HG03378 (cell line): ENCODE data around the gene IBTK.
"Not testable (repeated sequence)": the region's sequence is repeated elsewhere in the genome, so short reads cannot be mapped to it uniquely, and the experiment has no call there.

Experiments
- ATAC-seq: cut with Tn5 transposase; IDR thresholded peaks from one replicate; pipeline ENCODE4 v1.9.1; 2021; ENCODE audit warnings: mild to moderate bottlenecking, moderate library complexity; ENCODE audit not compliant: unreplicated experiment

IBTK gene

DNA sequence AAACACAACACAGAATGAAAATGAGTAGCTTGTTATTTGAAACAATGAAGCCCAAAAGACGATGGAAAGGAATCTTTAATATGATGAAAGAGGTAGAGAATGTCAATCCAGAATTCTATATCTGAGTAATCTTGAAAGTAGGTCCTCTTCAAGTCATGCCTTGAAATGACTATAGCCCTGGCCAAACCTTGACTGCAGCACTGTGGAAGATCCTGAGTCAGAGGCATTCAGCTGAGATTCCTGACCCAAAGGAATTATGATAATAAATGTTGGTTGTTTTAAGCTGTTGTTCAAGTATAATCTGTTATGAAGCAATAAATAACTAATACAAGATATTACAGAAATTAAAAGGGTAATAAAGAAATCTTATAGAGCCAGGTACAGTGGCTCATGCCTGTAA is 64.8 kb downstream of the IBTK start:
- no peak for ATAC-seq

DNA sequence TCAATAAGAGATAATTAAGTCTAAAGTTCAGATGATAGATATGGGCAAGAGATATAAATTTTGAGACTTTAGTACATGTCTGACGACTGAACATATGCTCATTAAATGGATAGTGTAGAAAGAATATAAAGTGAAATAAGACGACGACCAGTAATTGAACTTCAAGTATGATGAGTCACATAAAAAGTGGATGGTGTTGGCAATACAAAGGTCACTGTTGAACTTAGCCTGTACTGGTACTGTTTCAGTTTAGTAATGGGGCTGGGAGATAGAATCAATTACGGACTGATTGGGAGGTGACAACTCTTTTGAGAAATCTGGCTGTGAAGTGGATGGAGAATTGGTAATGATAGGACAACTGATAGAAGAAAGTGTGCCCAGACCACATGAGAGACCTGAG is 68.1 kb downstream of the IBTK start:
- ATAC-seq = no peak

DNA sequence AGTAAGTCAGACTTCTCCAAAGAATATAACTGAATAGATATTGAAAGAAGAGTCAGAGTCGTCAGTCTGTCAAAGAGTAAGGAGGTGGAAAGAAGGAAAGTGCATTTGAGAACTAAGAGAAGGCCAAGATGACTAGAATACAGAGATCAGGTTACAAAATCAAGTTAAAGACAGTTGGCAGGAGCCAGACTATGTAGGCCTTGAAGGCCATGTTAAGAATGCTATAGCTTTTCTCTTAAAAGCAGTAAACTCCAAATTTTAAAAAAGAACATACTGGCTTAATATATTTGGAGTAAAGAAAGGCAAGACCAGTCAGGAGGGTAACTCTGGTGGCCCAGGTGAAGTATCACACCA is 68.8 kb downstream of the IBTK start:
- ATAC-seq = no peak

DNA sequence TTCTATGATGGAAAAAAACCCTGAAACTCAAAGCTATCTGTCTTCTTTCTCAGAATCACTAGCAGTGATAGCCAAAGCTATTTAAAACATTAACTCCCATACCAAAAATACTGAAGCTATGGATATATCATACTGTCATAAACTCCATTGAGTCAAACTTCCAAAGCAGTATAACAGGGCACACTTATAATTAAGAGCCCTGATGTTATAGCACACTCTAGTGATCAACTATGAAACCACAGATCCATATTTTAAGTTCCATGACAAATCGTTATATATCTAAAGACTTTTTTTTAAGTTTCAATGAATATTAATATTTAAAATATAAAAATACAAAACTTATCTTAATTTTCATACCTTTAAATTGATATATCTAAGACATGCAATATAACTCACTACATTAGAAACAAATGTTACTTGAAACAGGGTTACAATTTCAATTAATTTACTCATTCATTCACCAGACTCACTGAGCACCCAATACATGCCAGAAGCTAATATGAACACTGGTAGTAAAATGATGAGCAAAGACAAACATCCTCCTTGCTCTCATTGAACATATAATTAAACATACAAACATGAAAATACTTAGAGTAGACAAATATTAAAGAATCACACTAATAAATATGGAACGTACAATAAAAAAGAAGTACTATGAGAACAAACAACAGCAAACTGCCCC is 69.3 kb downstream of the IBTK start:
- no peak for ATAC-seq

DNA sequence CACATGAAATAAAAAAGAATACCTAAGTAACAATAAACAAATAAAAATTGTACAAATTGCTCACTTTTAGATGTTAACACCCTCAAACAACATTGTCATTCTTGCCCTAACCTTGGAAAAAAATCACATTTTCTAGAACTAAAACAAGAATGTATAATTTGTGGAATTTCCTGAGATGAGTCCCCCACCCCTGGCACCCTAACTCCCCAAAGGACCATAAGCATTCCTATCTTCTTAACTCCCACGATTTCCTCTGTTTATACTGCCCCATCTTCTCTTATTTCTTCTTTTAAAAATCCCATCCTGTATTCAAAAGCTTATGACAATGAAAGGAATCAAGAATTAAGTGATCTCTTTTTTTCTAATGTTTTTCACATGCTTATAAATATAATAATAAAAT is 70.9 kb downstream of the IBTK start:
- ATAC-seq = no peak

DNA sequence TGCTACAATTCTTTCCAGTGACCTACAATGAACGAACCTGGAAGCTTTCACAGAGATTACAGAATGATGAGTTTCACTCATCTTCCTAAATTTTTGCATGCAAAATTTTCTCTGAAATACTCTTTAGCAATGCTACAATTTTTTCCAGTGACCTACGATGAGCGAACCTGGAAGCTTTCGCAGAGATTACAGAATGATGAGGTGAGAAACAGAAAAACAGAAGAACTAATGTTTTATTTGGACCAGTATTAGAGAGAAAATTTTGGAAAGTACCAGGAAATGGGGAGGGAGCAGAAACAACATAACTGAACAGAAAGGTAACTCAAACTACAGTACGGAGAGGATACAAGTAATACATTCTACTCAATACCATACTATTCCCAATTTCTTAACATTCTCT is 75.0 kb downstream of the IBTK start:
- ATAC-seq = no peak

DNA sequence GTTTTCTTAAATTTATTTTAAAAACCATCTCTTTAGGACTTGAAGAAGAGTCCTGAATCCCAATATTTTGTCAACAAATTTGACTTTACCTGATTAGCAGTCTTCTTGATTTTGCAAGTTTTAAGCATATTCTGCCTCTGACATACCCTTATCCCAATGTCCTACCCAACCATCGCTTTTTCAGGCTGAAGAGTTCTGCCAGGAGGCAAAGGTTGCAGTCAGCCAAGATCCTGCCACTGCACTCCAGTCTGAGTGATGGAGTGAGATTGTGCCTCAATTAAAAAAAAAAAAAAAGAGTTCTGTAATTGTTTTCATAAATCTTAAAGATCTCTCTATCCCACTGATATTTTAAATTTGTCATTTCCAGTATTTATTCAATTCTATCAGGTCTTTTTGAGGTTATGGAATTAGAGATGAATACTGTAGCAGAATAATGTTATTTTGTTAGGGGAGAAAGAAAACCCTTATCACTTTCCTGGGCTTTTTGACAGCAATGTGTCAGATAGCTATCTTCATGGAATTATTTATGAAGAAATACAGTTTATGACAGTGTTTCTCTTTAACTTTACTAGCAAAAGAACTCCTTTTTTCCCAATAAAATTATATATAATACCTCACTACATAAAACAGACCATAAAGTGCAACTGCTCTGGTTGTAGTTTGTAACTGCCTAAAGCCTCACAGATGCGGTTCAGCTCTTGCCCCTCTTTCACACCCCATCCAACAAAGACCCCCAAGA is 78.2 kb downstream of the IBTK start:
- ATAC-seq = no peak

DNA sequence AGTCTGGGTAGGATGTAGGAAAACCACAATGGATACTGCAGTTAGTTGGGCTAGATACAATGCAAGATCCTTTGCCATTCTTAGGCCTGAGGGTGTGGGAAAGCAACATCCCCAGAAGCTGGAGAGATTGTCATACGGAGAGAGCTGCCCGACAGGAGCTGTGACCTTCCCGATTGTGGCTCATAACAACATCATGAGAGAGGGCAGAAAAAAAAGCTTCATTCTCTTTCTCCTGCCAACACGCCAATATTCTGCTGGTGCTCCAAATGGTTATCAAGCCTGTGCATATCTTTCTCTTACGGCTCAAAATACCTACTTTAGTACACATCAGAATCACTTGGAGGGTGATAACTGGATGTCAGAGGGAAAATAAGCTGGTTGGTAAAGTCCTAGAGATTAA is 81.1 kb downstream of the IBTK start:
- no peak for ATAC-seq

DNA sequence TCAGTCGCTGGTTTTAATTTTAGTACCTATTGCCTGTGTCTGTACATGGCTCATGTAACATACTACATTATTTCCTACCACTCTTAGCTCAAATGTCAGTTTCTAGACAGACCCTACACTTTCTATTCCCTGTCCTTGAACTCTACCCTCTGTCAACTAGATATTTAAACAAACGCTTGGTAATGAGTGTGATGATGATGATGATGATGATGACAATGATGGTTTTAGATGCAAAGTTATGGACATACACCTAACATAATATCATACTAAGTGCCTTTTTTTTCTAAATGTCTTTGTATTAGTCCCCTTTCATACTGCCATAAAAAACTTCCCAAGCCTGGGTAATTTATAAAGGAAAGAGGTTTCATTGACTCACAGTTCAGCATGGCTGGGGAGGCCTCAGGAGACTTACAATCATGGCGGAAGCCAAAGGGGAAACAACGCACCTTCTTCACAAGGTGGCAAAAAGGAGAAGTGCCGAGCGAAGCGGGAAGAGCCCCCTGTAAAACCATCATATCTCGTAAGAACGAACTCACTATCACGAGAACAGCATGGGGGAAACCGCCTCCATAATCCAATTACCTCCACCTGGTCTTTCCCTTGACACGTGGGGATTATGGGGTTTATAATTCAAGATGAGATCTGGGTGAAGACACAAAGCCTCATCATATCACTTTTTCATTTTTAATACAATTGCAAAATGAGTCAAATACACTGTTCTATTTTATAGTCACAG is 87.1 kb downstream of the IBTK start:
- no peak for ATAC-seq

DNA sequence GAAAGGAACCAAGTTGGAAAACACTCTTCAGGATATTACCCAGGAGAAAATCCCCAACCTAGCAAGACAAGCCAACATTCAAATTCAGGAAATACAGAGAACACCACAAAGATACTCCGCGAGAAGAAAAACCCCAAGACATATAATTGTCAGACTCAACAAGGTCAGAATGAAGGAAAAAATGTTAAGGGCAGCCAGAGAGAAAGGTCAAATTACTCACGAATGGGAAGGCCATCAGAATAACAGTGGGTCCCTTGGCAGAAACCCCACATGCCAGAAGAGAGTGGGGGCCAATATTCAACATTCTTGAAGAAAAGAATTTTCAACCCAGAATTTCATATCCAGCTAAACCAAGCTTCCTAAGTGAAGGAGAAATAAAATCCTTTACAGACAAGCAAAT is 94.8 kb downstream of the IBTK start:
- ATAC-seq = not testable (repeated sequence)

DNA sequence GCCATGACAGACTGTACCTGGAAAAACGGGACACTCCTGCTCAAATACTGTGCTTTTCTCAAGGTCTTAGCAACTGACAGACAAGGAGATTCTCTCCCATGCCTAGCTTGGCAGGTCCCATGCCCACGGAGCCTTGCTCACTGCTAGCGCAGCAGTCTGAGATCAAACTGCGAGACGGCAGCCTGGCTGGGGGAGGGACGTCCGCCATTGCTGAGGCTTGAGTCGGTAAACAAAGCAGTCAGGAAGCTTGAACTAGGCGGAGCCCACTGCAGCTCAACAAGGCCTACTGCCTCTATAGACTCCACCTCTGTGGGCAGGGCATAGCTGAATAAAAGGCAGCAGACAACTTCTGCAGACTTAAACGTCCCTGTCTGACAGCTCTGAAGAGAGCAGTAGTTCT is 96.4 kb downstream of the IBTK start:
- not testable (repeated sequence) for ATAC-seq

DNA sequence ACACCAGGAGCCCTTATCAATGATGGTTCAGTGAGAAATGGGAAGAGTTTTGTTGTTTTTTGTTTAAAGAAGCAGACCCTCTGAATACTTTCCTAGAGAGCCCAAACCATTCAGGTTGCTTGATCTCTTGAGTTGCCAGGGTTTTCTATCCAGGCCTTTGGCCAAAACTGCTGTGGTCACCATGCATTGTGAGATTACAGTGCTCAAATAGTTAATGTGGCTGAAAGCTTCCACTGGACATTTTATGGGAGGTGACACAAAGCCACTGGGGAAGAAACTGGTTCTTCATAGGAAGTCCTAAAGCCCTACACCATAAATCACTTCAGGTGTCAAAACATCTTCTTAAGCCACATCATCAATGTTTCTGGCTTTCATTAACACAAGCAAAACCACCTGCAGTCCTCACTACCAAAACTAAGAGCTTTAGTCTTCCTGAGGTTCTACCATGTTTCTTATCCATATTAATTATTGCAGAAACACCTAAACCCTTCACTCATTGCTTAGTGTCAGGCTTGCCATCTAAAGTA is 101.6 kb downstream of the IBTK start:
- no peak for ATAC-seq

DNA sequence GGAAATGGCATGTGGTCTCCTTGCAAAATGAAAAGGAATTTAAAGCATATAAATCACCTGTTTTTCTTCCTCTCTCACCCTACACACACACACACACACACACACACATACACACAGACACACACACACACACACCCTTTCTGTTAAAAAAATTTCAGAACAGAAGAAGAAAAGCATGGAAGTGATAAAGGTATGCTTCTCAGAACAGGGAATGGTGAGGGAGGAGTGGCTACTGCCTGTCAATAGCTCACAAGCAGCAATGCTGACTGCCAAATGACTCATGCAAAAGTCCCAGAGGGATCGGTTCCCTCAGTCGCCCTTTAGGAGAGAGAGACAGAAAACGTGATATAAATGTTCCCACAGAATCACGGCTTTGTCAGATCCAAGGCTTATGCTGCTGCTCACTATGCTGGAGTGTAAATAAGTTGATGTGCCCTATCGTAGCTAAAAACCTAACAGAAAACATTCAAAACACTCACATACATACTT is 102.6 kb downstream of the IBTK start:
- no peak for ATAC-seq

DNA sequence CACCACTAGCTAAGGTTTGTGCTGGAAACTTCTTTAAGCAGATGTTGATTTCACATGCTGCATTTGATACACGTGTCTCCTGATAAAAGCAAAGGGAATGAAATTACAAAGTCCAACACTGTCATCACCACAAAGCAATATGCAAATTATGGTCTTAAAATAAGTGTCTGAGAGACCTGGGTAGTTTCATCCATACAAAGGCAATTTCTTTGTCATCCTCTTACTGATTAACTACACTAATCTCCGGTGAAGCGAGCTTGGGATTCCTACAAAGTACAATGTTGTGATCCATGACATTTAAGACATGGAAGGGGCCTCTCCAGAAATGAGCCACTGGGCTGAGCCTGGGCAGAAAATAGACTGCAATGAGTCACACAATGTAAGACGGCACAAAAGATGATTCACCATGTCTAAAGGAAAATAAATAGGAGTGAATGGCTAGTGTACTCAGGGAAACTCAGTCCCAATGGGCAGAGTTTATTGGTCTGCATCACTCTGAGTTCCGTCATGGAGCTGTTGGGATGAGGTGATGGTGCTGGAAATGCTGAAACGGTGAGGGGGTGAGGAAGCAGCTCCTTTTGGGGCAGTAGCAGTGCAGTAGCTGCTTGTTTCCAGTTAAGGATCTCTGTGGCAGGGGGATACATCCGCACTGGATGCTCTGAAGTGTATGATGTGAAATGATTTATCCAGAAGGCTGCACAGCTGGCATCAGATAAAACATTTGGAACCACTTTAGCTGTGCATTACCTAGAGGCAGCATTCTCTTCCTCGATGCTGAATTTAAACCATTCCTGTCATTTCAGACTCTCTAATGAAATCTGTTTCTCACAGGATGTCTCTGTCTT is 103.3 kb downstream of the IBTK start:
- peak; percentile 70 for ATAC-seq

DNA sequence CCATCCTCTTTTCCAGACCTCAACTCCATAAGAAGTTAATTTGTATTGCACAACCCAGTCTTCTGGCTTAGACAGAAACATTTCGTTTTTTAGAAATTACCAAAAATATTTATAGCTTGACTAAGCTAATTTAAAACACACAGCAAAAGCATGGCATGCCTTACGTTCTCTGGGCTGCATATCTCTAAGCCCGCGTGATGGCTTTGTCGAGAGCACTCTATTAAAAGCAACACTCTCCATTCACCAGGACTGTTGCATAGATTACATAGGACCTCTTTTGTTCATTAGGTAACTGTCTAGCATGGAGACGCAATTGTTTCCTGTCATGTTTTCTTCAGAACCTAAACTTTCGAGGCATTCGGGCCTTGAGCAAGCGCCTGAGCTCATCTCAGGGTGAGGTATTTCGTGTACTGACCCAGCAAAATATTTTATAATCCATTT is 104.5 kb downstream of the IBTK start:
- ATAC-seq = no peak

DNA sequence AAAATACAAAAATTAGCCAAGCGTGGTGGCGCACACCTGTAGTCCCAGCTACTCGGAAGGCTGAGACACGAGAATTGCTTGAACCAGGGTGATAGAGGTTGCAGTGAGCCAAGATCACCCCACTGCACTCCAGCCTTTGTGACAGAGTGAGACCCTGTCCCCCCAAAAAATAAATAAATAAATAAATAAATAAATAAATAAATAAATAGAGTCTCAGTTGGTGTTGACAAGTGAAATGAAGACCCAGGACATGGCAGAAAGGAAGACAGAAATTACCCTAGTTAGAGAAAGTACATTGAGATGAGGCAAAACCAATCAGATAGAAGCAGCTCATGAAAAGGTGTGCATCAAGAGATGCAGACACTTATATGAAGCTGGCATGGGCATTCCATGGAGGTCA is 105.0 kb downstream of the IBTK start:
- ATAC-seq = no peak

DNA sequence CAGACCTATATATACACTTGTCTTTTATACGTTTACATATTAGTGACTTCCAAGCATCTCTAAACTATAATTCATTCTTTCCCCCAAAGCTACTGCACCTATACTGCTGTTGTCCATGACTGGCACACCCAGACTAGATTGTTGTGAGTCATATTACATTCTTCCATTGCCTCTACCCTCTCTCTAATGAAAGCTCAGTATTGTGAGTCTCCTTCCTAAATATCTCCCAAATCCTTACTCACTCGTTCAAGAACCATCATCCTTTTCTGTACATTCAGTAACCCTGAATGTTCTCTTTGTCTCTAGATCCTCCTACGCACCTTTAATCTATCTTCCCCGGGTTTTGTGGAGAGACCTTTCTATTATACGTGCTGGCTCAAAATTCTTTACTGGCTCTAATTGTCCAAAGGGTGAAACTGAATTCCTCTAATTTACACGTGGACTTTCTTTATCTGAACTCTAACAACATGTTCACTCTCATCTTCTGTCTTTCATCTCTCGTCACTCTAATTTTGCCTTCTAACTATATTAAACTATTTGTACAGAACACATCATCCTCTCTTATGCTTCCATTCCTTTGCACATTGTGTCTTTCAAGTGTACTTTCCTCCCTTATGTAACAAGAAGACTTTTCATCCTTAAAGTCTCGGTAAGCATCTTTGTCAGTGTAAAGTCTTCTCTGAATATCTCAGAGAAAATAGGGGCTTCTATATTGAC is 109.3 kb downstream of the IBTK start:
- no peak for ATAC-seq

DNA sequence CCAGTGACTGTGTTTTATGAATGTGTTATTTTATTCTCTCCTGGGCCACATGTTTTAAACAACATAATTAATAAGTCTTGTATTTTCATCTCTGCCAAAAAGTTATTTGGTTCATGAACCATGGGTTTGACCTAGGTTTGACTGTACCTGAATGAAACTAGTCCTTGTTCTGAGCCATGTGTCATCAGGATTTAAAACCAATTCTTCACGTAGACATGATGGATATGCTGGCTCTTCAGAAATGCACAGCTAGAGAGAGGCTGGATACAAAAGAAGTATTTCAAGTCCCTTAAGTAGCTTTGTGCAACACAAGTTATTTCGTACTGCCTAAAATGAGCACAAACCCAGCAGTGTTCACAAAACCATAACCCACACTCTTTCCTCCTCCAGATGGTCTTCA is 116.1 kb downstream of the IBTK start:
- ATAC-seq = no peak

DNA sequence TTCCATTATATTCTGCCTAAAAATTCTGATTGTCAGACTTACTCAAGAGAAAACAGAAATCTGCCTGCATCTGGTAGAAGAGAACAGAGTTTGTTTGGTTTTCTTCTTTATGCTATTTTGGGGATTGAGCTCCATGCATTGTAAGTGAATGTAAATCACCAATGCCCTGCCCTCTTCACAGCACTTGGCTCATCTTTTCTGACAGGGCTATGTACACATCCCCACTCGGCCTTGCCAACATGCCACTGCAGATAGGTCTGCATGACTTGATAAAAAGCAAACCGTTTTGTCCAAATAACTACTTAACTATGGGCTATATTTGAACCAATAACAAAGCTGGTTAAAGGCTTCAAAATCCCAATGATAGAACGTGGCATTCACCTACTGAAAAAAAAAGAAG is 117.7 kb downstream of the IBTK start:
- ATAC-seq = no peak

DNA sequence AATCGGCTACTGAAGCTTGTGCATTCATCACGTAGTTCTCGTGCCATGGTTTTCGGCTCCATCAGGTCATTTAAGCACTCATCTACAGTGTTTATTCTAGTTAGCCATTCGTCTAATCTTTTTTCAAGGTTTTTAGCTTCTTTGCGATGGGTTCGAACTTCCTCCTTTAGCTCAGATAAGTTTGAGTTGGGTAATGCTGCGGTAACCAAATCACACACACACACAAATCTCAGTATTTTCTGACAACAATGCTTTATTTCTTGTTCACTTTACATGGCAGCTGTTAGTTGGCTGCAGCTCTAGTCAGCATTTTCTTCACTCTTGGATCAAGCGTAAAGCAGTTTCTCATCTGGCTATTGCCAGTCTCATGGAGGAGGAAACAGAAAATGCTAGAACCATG is 118.6 kb downstream of the IBTK start:
- ATAC-seq = not testable (repeated sequence)
